ENCODE results near the gene EZH1.

GRCh38 chr17:42684929-42685556 is 59.8 kb downstream of the EZH1 start:
- TF ChIP-seq CTCF (IDR thresholded peaks at IDR 0.05) (no peak), EP300 (IDR thresholded peaks at IDR 0.05) (no peak), POLR2A (IDR thresholded peaks at IDR 0.05) (no peak)

Data from suprapubic skin (tissue), 3 donors.